ENCODE measurements around the gene ZNF136. TPM values are rescaled to one million over a fixed set of nuclear protein-coding genes. Genes with fewer than 3 reads are reported as not detected.

The ZNF136 gene
- total RNA-seq, 1 donor from 2014 or later = 21.0 TPM

GRCh38 chr19:12137221-12137940 is 25.5 kb upstream of the ZNF136 start:
- Mint-ChIP-seq H3K4me3 (peak overlapping the region; percentile 74), H3K36me3 (peaks cover 60% of the 10 kb centered on the region), H3K4me1 (ENCODE audit: unreplicated experiment) (peaks cover 23% of the 10 kb centered on the region), H3K27me3 (no peaks in the 10 kb centered on the region), H3K27ac (no peak overlapping the region), H3K9me3 (peaks cover 10% of the 10 kb centered on the region)
- DNase-seq (ENCODE audit: extremely low spot score, unreplicated experiment) = no peak
- no peak for TF ChIP-seq CTCF (conservative IDR thresholded peaks at IDR 0.05)

- Mint-ChIP-seq H3K27ac (peak overlapping the region; percentile 91), H3K9me3 (peaks cover 7% of the 10 kb centered on the region), H3K36me3 (peaks cover 48% of the 10 kb centered on the region), H3K4me3 (peak overlapping the region; percentile 97), H3K4me1 (ENCODE audit: unreplicated experiment) (peaks cover 23% of the 10 kb centered on the region), H3K27me3 (no peaks in the 10 kb centered on the region)
- TF ChIP-seq CTCF (conservative IDR thresholded peaks at IDR 0.05) = no peak
- no peak for DNase-seq (ENCODE audit: extremely low spot score, unreplicated experiment)
These were observed 23.6 kb upstream of the ZNF136 start for GRCh38 chr19:12139269-12139668.

GRCh38 chr19:12139885-12140544 is 22.9 kb upstream of the ZNF136 start, which contains the start of gene ZNF20:
ZNF20 (minus strand) TSS chr19:12140350; CDS start chr19:12140182, 168 bp downstream.
- peak; percentile 96 for DNase-seq (ENCODE audit: extremely low spot score, unreplicated experiment)
- Mint-ChIP-seq H3K4me3 (peak within 1 kb of the TSS; percentile 97), H3K27ac (peak within 1 kb of the TSS; percentile 91), H3K9me3 (peaks cover 7% of the 10 kb centered on the region), H3K36me3 (peaks cover 42% of the 10 kb centered on the region), H3K27me3 (no peaks in the 10 kb centered on the region), H3K4me1 (ENCODE audit: unreplicated experiment) (peaks cover 23% of the 10 kb centered on the region)
- no peak for TF ChIP-seq CTCF (conservative IDR thresholded peaks at IDR 0.05)

GRCh38 chr19:12140545-12141404 is 22.1 kb upstream of the ZNF136 start:
- peak; percentile 91 for TF ChIP-seq CTCF (conservative IDR thresholded peaks at IDR 0.05)
- peak; percentile 85 for DNase-seq (ENCODE audit: extremely low spot score, unreplicated experiment)
- H3K4me3 Mint-ChIP-seq = peak overlapping the region; percentile 97
- peaks cover 15% of the 10 kb centered on the region for H3K9me3 Mint-ChIP-seq
- H3K4me1 Mint-ChIP-seq (ENCODE audit: unreplicated experiment) = peaks cover 23% of the 10 kb centered on the region
- H3K27me3 Mint-ChIP-seq = no peaks in the 10 kb centered on the region
- peak overlapping the region; percentile 91 for H3K27ac Mint-ChIP-seq
- H3K36me3 Mint-ChIP-seq = peaks cover 42% of the 10 kb centered on the region

- no peaks in the 10 kb centered on the region for H3K27me3 Mint-ChIP-seq
- H3K36me3 Mint-ChIP-seq = peaks cover 46% of the 10 kb centered on the region
- H3K27ac Mint-ChIP-seq = peak overlapping the region; percentile 91
- H3K4me3 Mint-ChIP-seq = peak overlapping the region; percentile 97
- no peak for DNase-seq (ENCODE audit: extremely low spot score, unreplicated experiment)
- TF ChIP-seq CTCF (conservative IDR thresholded peaks at IDR 0.05) = peak; percentile 23
- H3K9me3 Mint-ChIP-seq = peaks cover 18% of the 10 kb centered on the region
- peaks cover 23% of the 10 kb centered on the region for H3K4me1 Mint-ChIP-seq (ENCODE audit: unreplicated experiment)
These were observed 21.5 kb upstream of the ZNF136 start for GRCh38 chr19:12141405-12141736.
